Adrenal gland (tissue), 5 donors: ENCODE results near the gene OSCP1.

Source experiments
- CTCF ChIP-seq, 6 experiments: fragments of 450-650 bp in 4 of 6; fragments of 200-600 bp in 2 of 6; sonication (generic) in 1 of 6; IDR thresholded peaks; 1 replicate in 5 of 6; 2 replicates in 1 of 6; pipeline versions ENCODE4 v1.5.1 to v1.8.0; 2016 to 2021; ENCODE audit warnings: antibody characterized with exemption in 6 of 6, mild to moderate bottlenecking in 2 of 6, moderate library complexity in 1 of 6
- POLR2A ChIP-seq, 2 donors: fragments of 450-650 bp; IDR thresholded peaks; one replicate each; pipeline ENCODE4 v1.6.1; 2017; ENCODE audit warnings: antibody characterized with exemption in 2 of 2, mild to moderate bottlenecking in 2 of 2, moderate library complexity in 1 of 2
- donor health status: DM: no; HTN: no; CAD: no.

DNA sequence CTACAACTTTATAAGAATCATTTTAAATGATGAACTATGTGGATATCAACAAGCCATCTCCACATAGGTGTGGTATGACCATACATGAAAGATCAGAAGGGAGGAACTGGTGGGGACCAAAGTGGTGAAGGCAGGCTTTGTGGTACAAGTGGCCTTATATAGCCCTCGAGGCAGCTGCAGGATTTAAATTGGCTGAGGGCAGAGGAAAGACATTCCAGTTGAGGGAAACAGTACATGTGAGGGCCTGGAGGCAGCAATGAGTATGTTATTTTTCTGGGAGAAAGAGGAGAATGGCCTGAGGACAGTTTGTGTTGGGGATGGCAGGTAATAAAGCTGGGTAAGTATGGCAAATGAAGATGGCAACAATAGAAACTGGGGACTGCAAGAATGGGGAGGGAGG lies 17.1 kb downstream of the OSCP1 start:
- TF ChIP-seq CTCF (IDR thresholded peaks at IDR 0.05) (no peak), POLR2A (IDR thresholded peaks at IDR 0.05) (no peak)
